Osteoblast (primary cell): ENCODE results near the gene TXLNB. TPM values are rescaled to one million over a fixed set of nuclear protein-coding genes. Genes with fewer than 3 reads are reported as not detected.
"Not testable (repeated sequence)": the region's sequence is repeated elsewhere in the genome, so short reads cannot be mapped to it uniquely, and the experiment has no call there.

Source experiments
- DNase-seq: peaks from one replicate; pipeline ENCODE4 v3.0.0; 2011; ENCODE audit warnings: low spot score, mixed read lengths; ENCODE audit not compliant: insufficient read length; ENCODE audit errors: missing footprints
- H2AFZ ChIP-seq: 2 replicates; pipeline ENCODE4 v1.6.0; 2011; ENCODE audit warnings: mild to moderate bottlenecking, low read length
- H3K27ac ChIP-seq: 2 replicates; pipeline ENCODE4 v1.5.1; 2011; ENCODE audit warnings: mild to moderate bottlenecking, low read depth, low read length, moderate library complexity
- H3K27me3 ChIP-seq: 2 replicates; pipeline ENCODE4 v1.6.0; 2012; ENCODE audit warnings: mild to moderate bottlenecking, control low read depth, inconsistent platforms, low read length, moderate library complexity; ENCODE audit not compliant: insufficient read depth
- H3K36me3 ChIP-seq: 2 replicates; pipeline ENCODE4 v1.5.1; 2011; ENCODE audit warnings: mild to moderate bottlenecking, low read length, control low read depth, moderate library complexity; ENCODE audit not compliant: insufficient read depth
- H3K4me1 ChIP-seq: 2 replicates; pipeline ENCODE4 v1.5.1; 2011; ENCODE audit warnings: mild to moderate bottlenecking, low read length, control low read depth, moderate library complexity; ENCODE audit not compliant: insufficient read depth
- H3K4me2 ChIP-seq: 2 replicates; pipeline ENCODE4 v1.6.0; 2011; ENCODE audit warnings: mild to moderate bottlenecking, low read length; ENCODE audit not compliant: insufficient read depth
- H3K4me3 ChIP-seq: fragments of 200-600 bp; sonication (generic); 3 replicates; pipeline ENCODE4 v1.5.1; 2012; ENCODE audit warnings: mild to moderate bottlenecking, low read length, inconsistent platforms; ENCODE audit not compliant: insufficient read depth
- H3K79me2 ChIP-seq: 2 replicates; pipeline ENCODE4 v1.6.0; 2012; ENCODE audit warnings: mild to moderate bottlenecking, low read length, control low read depth, inconsistent platforms; ENCODE audit not compliant: insufficient read depth
- H3K9me3 ChIP-seq: 2 replicates; pipeline ENCODE4 v1.5.1; 2011; ENCODE audit warnings: low read depth, low read length, control low read depth
- H4K20me1 ChIP-seq: 2 replicates; pipeline ENCODE4 v1.6.0; 2012; ENCODE audit warnings: mild to moderate bottlenecking, low read length, control low read depth; ENCODE audit not compliant: insufficient read depth
- CTCF ChIP-seq: IDR thresholded peaks from 2 replicates; pipeline ENCODE4 v1.5.1; 2011; ENCODE audit warnings: mild to moderate bottlenecking, low read depth, low read length, moderate library complexity; ENCODE audit errors: extremely low read depth
- total RNA-seq: library from RNA; depleted of rRNA; stranded (reverse); fragments of >200 nt; gene quantifications from 2 replicates; pipeline ENCODE4 v1.2.3, GENCODE V29; 2012

TXLNB gene
- total RNA-seq, 1 donor, result 1.8 TPM

- Histone ChIP-seq H3K79me2 (no peaks in the 10 kb centered on the region), H3K4me1 (peaks cover 6% of the 10 kb centered on the region), H3K36me3 (no peaks in the 10 kb centered on the region), H4K20me1 (no peaks in the 10 kb centered on the region), H3K27me3 (no peaks in the 10 kb centered on the region), H3K27ac (peak overlapping the region; percentile 31), H3K4me3 (no peak overlapping the region), H2AFZ (peak overlapping the region; percentile 89), H3K9me3 (no peaks in the 10 kb centered on the region), H3K4me2 (peak overlapping the region; percentile 65)
- peak; percentile 96 for TF ChIP-seq CTCF
- peak; percentile 66 for DNase-seq
Measured at GRCh38 chr6:139219271-139219729, 72.5 kb downstream of the TXLNB start.

GRCh38 chr6:139212460-139212859 is 79.3 kb downstream of the TXLNB start:
- DNase-seq, H3K27me3 ChIP-seq, H3K4me3 ChIP-seq, H3K4me2 ChIP-seq, H3K27ac ChIP-seq, H3K36me3 ChIP-seq, H2AFZ ChIP-seq, H3K79me2 ChIP-seq, H3K9me3 ChIP-seq, H3K4me1 ChIP-seq, H4K20me1 ChIP-seq: not testable (repeated sequence)

GRCh38 chr6:139210766-139211165 is 81.0 kb downstream of the TXLNB start:
- H3K4me2 ChIP-seq, DNase-seq, H2AFZ ChIP-seq, H3K4me1 ChIP-seq, H3K36me3 ChIP-seq, H3K27me3 ChIP-seq, H3K27ac ChIP-seq, H3K79me2 ChIP-seq, H4K20me1 ChIP-seq, H3K4me3 ChIP-seq, H3K9me3 ChIP-seq: not testable (repeated sequence)

- TF ChIP-seq CTCF, result no peak
- Histone ChIP-seq H3K9me3 (no peaks in the 10 kb centered on the region), H3K36me3 (no peaks in the 10 kb centered on the region)
Measured at GRCh38 chr6:139205843-139206242, 86.0 kb downstream of the TXLNB start.

GRCh38 chr6:139204978-139205377 is 86.8 kb downstream of the TXLNB start:
- Histone ChIP-seq H3K27me3 (no peaks in the 10 kb centered on the region), H4K20me1 (no peaks in the 10 kb centered on the region), H3K36me3 (no peaks in the 10 kb centered on the region), H3K4me3 (no peak overlapping the region), H3K79me2 (no peaks in the 10 kb centered on the region), H3K4me1 (no peaks in the 10 kb centered on the region), H3K4me2 (no peak overlapping the region), H2AFZ (no peak overlapping the region), H3K27ac (no peak overlapping the region), H3K9me3 (no peaks in the 10 kb centered on the region)
- no peak for DNase-seq
- no peak for TF ChIP-seq CTCF

More at GRCh38 chr6:139205843-139206242, 86.0 kb downstream of the TXLNB start:
- DNase-seq, result no peak
- Histone ChIP-seq H4K20me1 (no peaks in the 10 kb centered on the region), H3K4me1 (no peaks in the 10 kb centered on the region), H3K4me3 (no peak overlapping the region), H3K4me2 (no peak overlapping the region), H3K79me2 (no peaks in the 10 kb centered on the region), H3K27me3 (no peaks in the 10 kb centered on the region), H2AFZ (no peak overlapping the region), H3K27ac (no peak overlapping the region)
